MM.1S (cell line): Measurements from ENCODE around the gene CYFIP1.

Experiments used
- DNase-seq: peaks from one replicate; pipeline ENCODE4 v3.0.0-alpha.2; 2015
- H2AFZ ChIP-seq: fragments of 300-600 bp; sonication (generic); 2 replicates; pipeline ENCODE4 v1.6.0; 2016; ENCODE audit warnings: antibody characterized with exemption, low read length
- H3F3A ChIP-seq: fragments of 300-600 bp; sonication (generic); 2 replicates; pipeline ENCODE4 v1.6.1; 2016; ENCODE audit warnings: mild to moderate bottlenecking, antibody characterized with exemption, low read length, moderate library complexity, mixed read lengths; ENCODE audit not compliant: insufficient read depth
- H3K27ac ChIP-seq: fragments of 300-600 bp; sonication (generic); 2 replicates; pipeline ENCODE4 v1.5.1; 2016; ENCODE audit warnings: mild to moderate bottlenecking, low read length
- H3K27me3 ChIP-seq: fragments of 300-600 bp; sonication (generic); replicated peaks from 2 replicates; pipeline ENCODE4 v1.6.0; 2016; ENCODE audit warnings: low read length; ENCODE audit not compliant: insufficient read depth
- H3K36me3 ChIP-seq: fragments of 300-600 bp; sonication (generic); replicated peaks from 2 replicates; pipeline ENCODE4 v1.6.1; 2016; ENCODE audit warnings: mild to moderate bottlenecking, low read length, mixed read lengths; ENCODE audit not compliant: insufficient read depth
- H3K4me1 ChIP-seq: fragments of 300-600 bp; sonication (generic); 2 replicates; pipeline ENCODE4 v1.6.1; 2016; ENCODE audit warnings: low read length, mixed read lengths
- H3K4me2 ChIP-seq: fragments of 300-600 bp; sonication (generic); 2 replicates; pipeline ENCODE4 v1.6.0; 2016; ENCODE audit warnings: low read depth, low read length
- H3K4me3 ChIP-seq: fragments of 300-600 bp; sonication (generic); 2 replicates; pipeline ENCODE4 v1.5.1; 2016; ENCODE audit warnings: low read length, mixed read lengths
- H3K79me2 ChIP-seq: fragments of 300-600 bp; sonication (generic); 2 replicates; pipeline ENCODE4 v1.6.1; 2016; ENCODE audit warnings: mixed run types, low read length, mixed read lengths
- H3K9ac ChIP-seq: fragments of 300-600 bp; sonication (generic); 2 replicates; pipeline ENCODE4 v1.6.1; 2016; ENCODE audit warnings: low read length, mixed read lengths
- H3K9me2 ChIP-seq: fragments of 300-600 bp; sonication (generic); replicated peaks from 2 replicates; pipeline ENCODE4 v1.6.1; 2016; ENCODE audit warnings: mild to moderate bottlenecking, low read length, mixed read lengths; ENCODE audit not compliant: insufficient read depth
- H3K9me3 ChIP-seq: fragments of 300-600 bp; sonication (generic); replicated peaks from 2 replicates; pipeline ENCODE4 v1.6.1; 2016; ENCODE audit warnings: mild to moderate bottlenecking, low read length, mixed read lengths; ENCODE audit not compliant: insufficient read depth
- H4K20me1 ChIP-seq: fragments of 300-600 bp; sonication (generic); 2 replicates; pipeline ENCODE4 v1.6.1; 2016; ENCODE audit warnings: mild to moderate bottlenecking, low read length, moderate library complexity, mixed read lengths; ENCODE audit not compliant: insufficient read depth
- EZH2 ChIP-seq: fragments of 300-600 bp; sonication (generic); optimal IDR thresholded peaks from 2 replicates; pipeline ENCODE3; 2017; ENCODE audit warnings: low read depth, mild to moderate bottlenecking, antibody characterized with exemption, low read length, mixed read lengths
- EZH2phosphoT487 ChIP-seq: fragments of 300-600 bp; sonication (generic); IDR thresholded peaks from 2 replicates; pipeline ENCODE4 v1.6.1; 2018; ENCODE audit warnings: antibody characterized with exemption, low read length
- TF ChIP-seq, protein P1 (sequence below): fragments of 300-600 bp; sonication (generic); IDR thresholded peaks from 2 replicates; pipeline ENCODE4 v1.5.1; 2016; ENCODE audit warnings: antibody characterized with exemption, low read length, mixed read lengths

The CYFIP1 gene

DNA sequence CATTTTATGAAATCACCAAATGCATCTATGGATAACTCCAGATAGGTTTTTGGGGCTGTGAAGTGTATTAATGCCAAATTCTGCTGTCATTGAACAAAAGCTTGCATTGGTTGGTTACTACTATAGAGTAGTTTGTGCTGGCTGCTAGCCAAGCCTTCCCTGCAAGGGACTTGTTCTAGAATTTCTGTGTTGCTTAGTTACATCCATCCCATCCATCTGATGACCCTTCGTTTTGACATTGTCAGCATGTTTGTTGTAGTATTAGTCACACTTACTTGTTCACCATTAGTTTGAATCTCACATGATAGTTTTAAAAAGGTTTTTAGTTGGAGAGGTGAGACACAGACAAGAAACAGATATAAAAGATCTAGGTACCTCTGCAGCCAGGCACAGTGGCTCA is 148.7 kb downstream of the CYFIP1 start:
- Histone ChIP-seq H3K4me1 (no peaks in the 10 kb centered on the region), H3K9me3 (no peaks in the 10 kb centered on the region), H2AFZ (no peak overlapping the region), H3K9ac (no peak overlapping the region), H3K4me3 (no peak overlapping the region), H3K4me2 (no peak overlapping the region), H3F3A (0 out of 2 replicates have a peak, but pooled peaks cover 2% of the 10 kb centered on the region), H3K27ac (no peak overlapping the region), H4K20me1 (no peaks in the 10 kb centered on the region), H3K9me2 (no peaks in the 10 kb centered on the region), H3K27me3 (no peaks in the 10 kb centered on the region), H3K79me2 (no peaks in the 10 kb centered on the region), H3K36me3 (no peaks in the 10 kb centered on the region)
- DNase-seq: no peak
- no peak for TF ChIP-seq EZH2phosphoT487
- TF ChIP-seq, protein P1, sequence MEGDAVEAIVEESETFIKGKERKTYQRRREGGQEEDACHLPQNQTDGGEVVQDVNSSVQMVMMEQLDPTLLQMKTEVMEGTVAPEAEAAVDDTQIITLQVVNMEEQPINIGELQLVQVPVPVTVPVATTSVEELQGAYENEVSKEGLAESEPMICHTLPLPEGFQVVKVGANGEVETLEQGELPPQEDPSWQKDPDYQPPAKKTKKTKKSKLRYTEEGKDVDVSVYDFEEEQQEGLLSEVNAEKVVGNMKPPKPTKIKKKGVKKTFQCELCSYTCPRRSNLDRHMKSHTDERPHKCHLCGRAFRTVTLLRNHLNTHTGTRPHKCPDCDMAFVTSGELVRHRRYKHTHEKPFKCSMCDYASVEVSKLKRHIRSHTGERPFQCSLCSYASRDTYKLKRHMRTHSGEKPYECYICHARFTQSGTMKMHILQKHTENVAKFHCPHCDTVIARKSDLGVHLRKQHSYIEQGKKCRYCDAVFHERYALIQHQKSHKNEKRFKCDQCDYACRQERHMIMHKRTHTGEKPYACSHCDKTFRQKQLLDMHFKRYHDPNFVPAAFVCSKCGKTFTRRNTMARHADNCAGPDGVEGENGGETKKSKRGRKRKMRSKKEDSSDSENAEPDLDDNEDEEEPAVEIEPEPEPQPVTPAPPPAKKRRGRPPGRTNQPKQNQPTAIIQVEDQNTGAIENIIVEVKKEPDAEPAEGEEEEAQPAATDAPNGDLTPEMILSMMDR: no peak
- no peak for TF ChIP-seq EZH2

DNA sequence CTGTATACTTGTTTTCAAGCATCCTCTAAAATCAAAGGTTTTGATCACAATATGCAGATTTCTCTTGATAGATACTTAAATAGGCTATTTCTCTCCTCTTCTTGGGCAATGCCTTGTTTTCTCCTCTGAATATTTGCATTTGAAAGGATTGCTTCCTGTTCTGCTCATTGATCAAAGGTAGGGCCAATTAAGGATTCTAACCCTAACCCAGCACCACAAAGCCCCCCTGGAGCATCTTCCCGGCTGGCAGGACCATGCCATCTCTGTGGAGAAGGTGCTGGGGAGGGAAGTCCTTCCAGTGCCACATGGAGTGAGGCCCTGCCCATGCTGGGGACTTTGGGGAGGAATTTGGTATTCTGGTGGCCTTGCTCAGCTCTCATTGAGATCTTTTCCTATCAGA is 153.0 kb downstream of the CYFIP1 start:
- Histone ChIP-seq H3K27ac (no peak overlapping the region), H3K9ac (no peak overlapping the region)

DNA sequence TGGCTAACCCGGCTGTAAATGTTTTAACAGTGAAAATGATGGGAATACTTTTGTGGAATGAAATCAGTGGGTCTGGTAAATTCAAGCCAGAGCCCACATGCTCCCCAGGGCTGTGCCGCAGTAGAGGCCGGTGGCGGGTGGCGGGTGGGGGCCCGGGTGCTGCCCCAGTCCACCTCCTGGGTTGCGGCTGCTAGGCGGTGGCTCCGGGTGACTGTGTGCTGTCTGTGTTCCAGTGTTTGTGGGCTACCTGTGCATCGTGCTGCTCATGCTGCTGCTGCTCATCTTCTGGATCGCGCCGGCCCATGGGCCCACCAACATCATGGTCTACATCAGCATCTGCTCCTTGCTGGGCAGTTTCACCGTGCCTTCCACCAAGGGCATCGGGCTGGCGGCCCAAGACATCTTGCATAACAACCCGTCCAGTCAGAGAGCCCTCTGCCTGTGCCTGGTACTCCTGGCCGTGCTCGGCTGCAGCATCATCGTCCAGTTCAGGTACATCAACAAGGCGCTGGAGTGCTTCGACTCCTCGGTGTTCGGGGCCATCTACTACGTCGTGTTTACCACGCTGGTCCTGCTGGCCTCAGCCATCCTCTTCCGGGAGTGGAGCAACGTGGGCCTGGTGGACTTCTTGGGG is 156.6 kb downstream of the CYFIP1 start:
- Histone ChIP-seq H3K79me2 (no peaks in the 10 kb centered on the region), H3K36me3 (peaks cover 7% of the 10 kb centered on the region; the same call in 1 of the 2 replicates), H3K9me3 (no peaks in the 10 kb centered on the region), H3K4me2 (no peak overlapping the region), H3F3A (no peaks in the 10 kb centered on the region), H3K4me3 (no peak overlapping the region), H3K4me1 (no peaks in the 10 kb centered on the region), H4K20me1 (no peaks in the 10 kb centered on the region), H3K9ac (no peak overlapping the region), H2AFZ (no peak overlapping the region), H3K27ac (no peak overlapping the region), H3K27me3 (no peaks in the 10 kb centered on the region), H3K9me2 (no peaks in the 10 kb centered on the region)
- no peak for DNase-seq
- TF ChIP-seq, protein P1: no peak
- no peak for TF ChIP-seq EZH2phosphoT487
- TF ChIP-seq EZH2: no peak

More for the DNA sequence above, 153.0 kb downstream of the CYFIP1 start:
- Histone ChIP-seq H3K4me3 (no peak overlapping the region), H3K4me1 (no peaks in the 10 kb centered on the region), H3F3A (no peaks in the 10 kb centered on the region), H3K27me3 (no peaks in the 10 kb centered on the region), H4K20me1 (no peaks in the 10 kb centered on the region), H3K79me2 (no peaks in the 10 kb centered on the region), H3K36me3 (no peaks in the 10 kb centered on the region), H3K4me2 (no peak overlapping the region), H2AFZ (no peak overlapping the region), H3K9me2 (no peaks in the 10 kb centered on the region), H3K9me3 (no peaks in the 10 kb centered on the region)
- DNase-seq: no peak
- TF ChIP-seq, protein P1: no peak
- no peak for TF ChIP-seq EZH2
- no peak for TF ChIP-seq EZH2phosphoT487
